ENCODE measurements around the gene DDX6. TPM values are rescaled to one million over a fixed set of nuclear protein-coding genes. Genes with fewer than 3 reads are reported as not detected.
"Not testable (repeated sequence)": the region's sequence is repeated elsewhere in the genome, so short reads cannot be mapped to it uniquely, and the experiment has no call there.

Gene DDX6
- total RNA-seq, 4 donors from 2014 or later, result 63.0 to 295 (median 118) TPM

DNA sequence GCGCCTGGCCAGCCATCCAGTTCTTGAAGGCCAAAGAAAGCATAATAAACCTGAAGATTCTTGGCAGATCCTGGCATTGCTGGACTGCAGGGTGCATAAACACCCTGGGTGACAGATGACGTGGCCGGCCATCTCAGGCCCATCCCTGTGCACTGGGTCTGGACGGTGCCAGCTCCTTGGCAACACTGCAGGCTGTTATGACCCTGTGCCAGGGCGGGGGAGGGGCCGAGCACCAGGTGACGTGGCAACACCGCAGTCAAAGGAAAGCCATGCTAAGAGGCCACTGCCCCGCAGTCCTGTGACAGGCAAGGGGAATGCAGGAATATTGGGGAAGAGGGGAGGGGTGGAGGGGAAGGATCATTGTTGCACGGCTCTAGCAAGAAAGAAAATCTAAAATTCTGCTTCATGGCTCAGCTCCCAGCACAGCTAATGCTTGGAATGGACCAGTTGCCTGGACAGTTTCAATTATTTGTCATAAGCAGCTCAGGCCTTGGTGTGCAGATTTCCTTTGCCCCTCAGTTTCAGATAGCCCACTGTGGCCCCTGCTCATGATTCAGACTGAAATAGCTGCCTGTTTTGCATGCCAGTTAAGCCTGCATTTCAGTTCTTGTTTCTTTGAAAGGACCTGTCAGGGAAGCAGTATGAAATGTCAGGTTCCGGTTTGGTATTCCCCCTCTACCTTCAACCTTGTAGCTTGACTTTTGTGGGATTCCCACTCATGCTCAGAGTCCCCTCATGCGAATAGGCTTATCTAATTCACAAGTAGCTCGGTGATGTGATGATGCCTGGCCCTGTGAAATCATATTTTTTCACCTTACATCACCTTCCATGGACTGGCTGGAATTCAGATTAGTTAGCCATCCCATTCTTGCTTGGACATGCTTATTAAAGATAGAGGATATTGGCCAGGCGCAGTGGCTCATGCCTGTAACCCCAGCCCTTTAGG lies 29.7 kb upstream of the DDX6 start:
- intact Hi-C loops (cut with DNase I; ENCODE audit: low total_unique reads), result no loop called here
- Histone ChIP-seq H3K36me3 (no peaks in the 10 kb centered on the region), H3K27me3 (no peaks in the 10 kb centered on the region), H3K27ac (no peak overlapping the region), H3K4me1 (no peaks in the 10 kb centered on the region), H3K4me3 (no peak overlapping the region), H3K9me3 (no peaks in the 10 kb centered on the region)
- TF ChIP-seq, protein P1, sequence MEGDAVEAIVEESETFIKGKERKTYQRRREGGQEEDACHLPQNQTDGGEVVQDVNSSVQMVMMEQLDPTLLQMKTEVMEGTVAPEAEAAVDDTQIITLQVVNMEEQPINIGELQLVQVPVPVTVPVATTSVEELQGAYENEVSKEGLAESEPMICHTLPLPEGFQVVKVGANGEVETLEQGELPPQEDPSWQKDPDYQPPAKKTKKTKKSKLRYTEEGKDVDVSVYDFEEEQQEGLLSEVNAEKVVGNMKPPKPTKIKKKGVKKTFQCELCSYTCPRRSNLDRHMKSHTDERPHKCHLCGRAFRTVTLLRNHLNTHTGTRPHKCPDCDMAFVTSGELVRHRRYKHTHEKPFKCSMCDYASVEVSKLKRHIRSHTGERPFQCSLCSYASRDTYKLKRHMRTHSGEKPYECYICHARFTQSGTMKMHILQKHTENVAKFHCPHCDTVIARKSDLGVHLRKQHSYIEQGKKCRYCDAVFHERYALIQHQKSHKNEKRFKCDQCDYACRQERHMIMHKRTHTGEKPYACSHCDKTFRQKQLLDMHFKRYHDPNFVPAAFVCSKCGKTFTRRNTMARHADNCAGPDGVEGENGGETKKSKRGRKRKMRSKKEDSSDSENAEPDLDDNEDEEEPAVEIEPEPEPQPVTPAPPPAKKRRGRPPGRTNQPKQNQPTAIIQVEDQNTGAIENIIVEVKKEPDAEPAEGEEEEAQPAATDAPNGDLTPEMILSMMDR (IDR thresholded peaks at IDR 0.05), result no peak
- TF ChIP-seq POLR2A (IDR thresholded peaks at IDR 0.05), result no peak
- DNase-seq, result peak in 1 of 2 donors; percentile 24

DNA sequence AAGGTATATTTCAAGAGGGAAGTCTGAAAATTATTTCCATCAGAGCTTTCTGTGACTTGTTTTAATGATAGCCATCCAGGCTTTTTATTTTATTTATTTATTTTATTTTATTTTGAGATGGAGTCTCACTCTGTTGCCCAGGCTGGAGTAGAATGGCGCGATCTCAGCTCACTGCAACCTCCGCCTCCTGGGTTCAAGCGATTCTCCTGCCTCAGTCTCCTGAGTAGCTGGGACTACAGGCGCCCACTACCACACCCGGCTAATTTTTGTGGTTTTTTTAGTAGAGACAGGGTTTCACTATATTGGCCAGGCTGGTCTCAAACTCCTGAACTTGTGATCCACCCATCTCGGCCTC lies 29.0 kb upstream of the DDX6 start:
- H3K4me3 ChIP-seq; H3K36me3 ChIP-seq; H3K27me3 ChIP-seq; H3K27ac ChIP-seq; intact Hi-C loops (cut with DNase I; ENCODE audit: low total_unique reads); H3K9me3 ChIP-seq; DNase-seq; H3K4me1 ChIP-seq: not testable (repeated sequence)

DNA sequence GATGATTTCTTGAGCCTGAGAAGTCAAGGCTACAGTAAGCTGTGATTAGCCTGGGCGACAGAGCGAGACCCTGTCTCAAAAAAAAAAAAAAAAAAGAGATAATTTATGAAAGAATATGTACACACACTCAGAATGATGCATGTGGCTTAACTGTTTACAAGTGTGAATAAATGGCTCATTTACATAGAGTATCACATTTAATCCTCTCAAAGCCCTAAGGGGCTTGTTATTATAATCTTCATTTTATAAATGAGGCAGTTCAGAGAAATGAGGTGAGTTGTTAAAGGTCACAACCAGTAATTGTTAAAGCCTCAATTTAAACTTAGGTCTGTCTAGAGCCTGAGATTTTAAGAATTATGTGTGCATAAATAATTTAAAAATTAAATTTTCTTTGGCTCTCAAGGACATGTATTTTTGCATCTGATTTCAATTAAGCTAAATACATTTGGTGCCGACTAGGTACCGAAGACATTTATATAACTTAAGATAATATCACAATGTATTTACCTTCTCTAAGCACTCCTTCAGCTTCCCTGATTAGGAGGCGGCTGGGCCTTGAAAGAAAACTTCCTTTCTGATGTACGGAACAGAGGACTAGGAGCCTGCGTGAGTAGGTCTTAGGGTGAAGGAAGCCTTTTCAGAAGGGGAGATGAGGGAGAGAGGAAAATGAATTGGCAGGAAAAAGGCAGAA lies 28.5 kb upstream of the DDX6 start:
- intact Hi-C loops (cut with DNase I; ENCODE audit: low total_unique reads), result no loop called here
- H3K9me3 ChIP-seq, result no peaks in the 10 kb centered on the region
- H3K4me1 ChIP-seq, result no peaks in the 10 kb centered on the region
- no peaks in the 10 kb centered on the region for H3K36me3 ChIP-seq
- no peak for TF ChIP-seq POLR2A (IDR thresholded peaks at IDR 0.05)
- TF ChIP-seq, protein P1 (IDR thresholded peaks at IDR 0.05), result no peak
- H3K27ac ChIP-seq, result no peak overlapping the region
- no peak overlapping the region for H3K4me3 ChIP-seq
- no peak for DNase-seq
- no peaks in the 10 kb centered on the region for H3K27me3 ChIP-seq

DNA sequence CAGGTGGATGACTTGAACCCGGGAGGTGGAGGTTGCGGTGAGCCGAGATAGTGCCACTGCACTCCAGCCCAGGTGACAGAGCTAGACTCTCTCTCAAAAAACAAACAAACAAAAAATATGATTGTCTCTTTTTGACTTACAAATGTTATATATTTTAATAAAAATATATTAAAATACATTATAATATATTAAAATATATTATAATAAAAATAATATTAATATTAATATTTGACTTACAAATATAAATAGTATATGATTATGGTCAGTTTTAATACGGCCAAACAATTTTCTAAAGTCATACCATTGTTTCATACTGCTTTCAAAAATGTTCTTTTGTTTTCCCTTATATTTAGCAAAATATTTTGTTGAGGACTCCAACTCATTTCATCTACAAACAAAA lies 27.2 kb upstream of the DDX6 start:
- Histone ChIP-seq H3K27me3 (no peaks in the 10 kb centered on the region), H3K4me3 (no peak overlapping the region), H3K36me3 (no peaks in the 10 kb centered on the region), H3K27ac (no peak overlapping the region), H3K4me1 (no peaks in the 10 kb centered on the region), H3K9me3 (no peaks in the 10 kb centered on the region)
- intact Hi-C loops (cut with DNase I; ENCODE audit: low total_unique reads), result no loop called here
- TF ChIP-seq, protein P1 (IDR thresholded peaks at IDR 0.05), result no peak
- no peak for TF ChIP-seq POLR2A (IDR thresholded peaks at IDR 0.05)
- DNase-seq, result no peak

DNA sequence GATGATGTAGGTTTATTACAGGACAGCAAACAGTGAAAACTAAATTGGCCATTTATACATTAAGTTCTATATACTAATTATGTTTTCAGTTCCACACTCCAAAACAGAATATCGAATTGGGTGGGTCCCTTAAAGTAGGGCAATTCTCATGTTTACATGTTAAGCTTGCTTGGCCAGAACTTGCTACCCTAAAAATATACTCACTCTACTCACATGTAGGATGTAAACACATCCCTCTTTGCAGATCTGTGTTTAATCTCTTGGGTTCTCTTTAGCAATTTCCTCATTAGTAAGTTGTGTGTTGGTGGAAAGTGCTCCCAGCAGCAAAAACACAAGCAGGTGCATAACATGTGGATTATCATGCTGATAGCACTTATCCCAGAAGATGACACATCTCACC lies 22.6 kb upstream of the DDX6 start:
- DNase-seq, result no peak
- no peaks in the 10 kb centered on the region for H3K9me3 ChIP-seq
- no peak overlapping the region for H3K4me3 ChIP-seq
- no peaks in the 10 kb centered on the region for H3K27me3 ChIP-seq
- no peak for TF ChIP-seq POLR2A (IDR thresholded peaks at IDR 0.05)
- TF ChIP-seq, protein P1 (IDR thresholded peaks at IDR 0.05), result no peak
- H3K27ac ChIP-seq, result no peak overlapping the region
- intact Hi-C loops (cut with DNase I; ENCODE audit: low total_unique reads), result no loop called here
- no peaks in the 10 kb centered on the region for H3K36me3 ChIP-seq
- H3K4me1 ChIP-seq, result no peaks in the 10 kb centered on the region

All from uterus (tissue), 4 donors.